Astrocyte (in vitro differentiated cells and primary cell): Measurements from ENCODE around the gene FMN2. TPM values are rescaled to one million over a fixed set of nuclear protein-coding genes. Genes with fewer than 3 reads are reported as not detected.

Experiments
- DNase-seq: peaks from one replicate; pipeline ENCODE4 v3.0.0-alpha.2; 2010; ENCODE audit warnings: low read depth
- FAIRE-seq: peaks from 2 replicates; lab custom pipeline; 2011; peaks lifted over from hg19 to GRCh38; lab: Jason Lieb, UNC
- H2AFZ ChIP-seq: 2 replicates; pipeline ENCODE4 v1.6.0; 2012; ENCODE audit warnings: low read depth, low read length, inconsistent platforms
- H3K27ac ChIP-seq: 2 replicates; pipeline ENCODE4 v1.5.1; 2011; ENCODE audit warnings: low read depth, low read length, inconsistent platforms
- H3K27me3 ChIP-seq: 2 replicates; pipeline ENCODE4 v1.6.0; 2011; ENCODE audit warnings: low read length, inconsistent platforms; ENCODE audit not compliant: insufficient read depth
- H3K36me3 ChIP-seq: 2 replicates; pipeline ENCODE4 v1.5.1; 2011; ENCODE audit warnings: low read length, inconsistent platforms; ENCODE audit not compliant: insufficient read depth
- H3K4me1 ChIP-seq: 2 replicates; pipeline ENCODE4 v1.5.1; 2011; ENCODE audit warnings: low read length, inconsistent platforms; ENCODE audit not compliant: insufficient read depth
- H3K4me2 ChIP-seq: 2 replicates; pipeline ENCODE4 v1.6.0; 2012; ENCODE audit warnings: low read length, inconsistent platforms
- H3K4me3 ChIP-seq: 2 replicates; pipeline ENCODE4 v1.5.1; 2011; ENCODE audit warnings: low read depth, mild to moderate bottlenecking, low read length, inconsistent platforms; ENCODE audit not compliant: insufficient read depth
- H3K79me2 ChIP-seq: 2 replicates; pipeline ENCODE4 v1.6.0; 2012; ENCODE audit warnings: mild to moderate bottlenecking, low read length, inconsistent platforms; ENCODE audit not compliant: insufficient read depth
- H3K9ac ChIP-seq: 2 replicates; pipeline ENCODE4 v1.6.0; 2012; ENCODE audit warnings: mild to moderate bottlenecking, low read length, inconsistent platforms
- H3K9me3 ChIP-seq: 2 replicates; pipeline ENCODE4 v1.5.1; 2012; ENCODE audit warnings: low read depth, mild to moderate bottlenecking, low read length, inconsistent platforms; ENCODE audit not compliant: insufficient read depth
- H4K20me1 ChIP-seq: 2 replicates; pipeline ENCODE4 v1.6.0; 2012; ENCODE audit warnings: low read length, inconsistent platforms; ENCODE audit not compliant: insufficient read depth
- H3K27ac Mint-ChIP-seq: one replicate; pipeline ENCODE4 v1.8.0; 2021; ENCODE audit warnings: mild to moderate bottlenecking, mixed read lengths; ENCODE audit not compliant: unreplicated experiment
- H3K27me3 Mint-ChIP-seq: one replicate; pipeline ENCODE4 v1.8.0; 2021; ENCODE audit warnings: low read depth, mixed read lengths; ENCODE audit not compliant: unreplicated experiment
- H3K36me3 Mint-ChIP-seq: one replicate; pipeline ENCODE4 v1.8.0; 2021; ENCODE audit warnings: low read depth, mixed read lengths; ENCODE audit not compliant: unreplicated experiment
- H3K4me1 Mint-ChIP-seq: one replicate; pipeline ENCODE4 v1.8.0; 2021; ENCODE audit warnings: low read depth, mixed read lengths; ENCODE audit not compliant: unreplicated experiment
- H3K4me3 Mint-ChIP-seq: one replicate; pipeline ENCODE4 v1.8.0; 2021; ENCODE audit warnings: mild to moderate bottlenecking, moderate library complexity, mixed read lengths; ENCODE audit not compliant: unreplicated experiment
- H3K9me3 Mint-ChIP-seq: one replicate; pipeline ENCODE4 v1.8.0; 2021; ENCODE audit warnings: mild to moderate bottlenecking, mixed read lengths; ENCODE audit not compliant: unreplicated experiment
- CTCF ChIP-seq: IDR thresholded peaks from 2 replicates; pipeline ENCODE4 v1.5.1; 2011; ENCODE audit warnings: low read depth, mild to moderate bottlenecking, inconsistent platforms, low read length, moderate library complexity; ENCODE audit not compliant: insufficient read depth
- EZH2 ChIP-seq: IDR thresholded peaks from 2 replicates; pipeline ENCODE4 v1.6.1; 2012; ENCODE audit warnings: mild to moderate bottlenecking, low read length, inconsistent platforms; ENCODE audit not compliant: insufficient read depth
- total RNA-seq: library from RNA; stranded (reverse); gene quantifications from 2 replicates; pipeline ENCODE4 v1.2.1, GENCODE V29; 2021

FMN2 gene
- total RNA-seq, 1 donor from 2014 or later: 2.4 TPM

GRCh38 chr1:240497908-240498307 lies 406.2 kb downstream of the FMN2 start:
- Histone ChIP-seq H3K36me3 (no peaks in the 10 kb centered on the region), H2AFZ (no peak overlapping the region), H3K9ac (no peak overlapping the region), H3K4me3 (no peak overlapping the region), H3K9me3 (no peaks in the 10 kb centered on the region), H4K20me1 (no peaks in the 10 kb centered on the region), H3K4me2 (no peak overlapping the region), H3K79me2 (no peaks in the 10 kb centered on the region), H3K27ac (no peak overlapping the region), H3K27me3 (no peaks in the 10 kb centered on the region), H3K4me1 (peaks cover 19% of the 10 kb centered on the region)
- H3K36me3 Mint-ChIP-seq: no peaks in the 10 kb centered on the region
- H3K27me3 Mint-ChIP-seq: no peaks in the 10 kb centered on the region
- H3K9me3 Mint-ChIP-seq: no peaks in the 10 kb centered on the region
- H3K27ac Mint-ChIP-seq: no peak overlapping the region
- FAIRE-seq (peak; percentile 37), DNase-seq (no peak)
- no peak for TF ChIP-seq CTCF
- no peak for TF ChIP-seq EZH2
- no peak overlapping the region for H3K4me3 Mint-ChIP-seq
- H3K4me1 Mint-ChIP-seq: peaks cover 14% of the 10 kb centered on the region

- Mint-ChIP-seq H3K36me3 (no peaks in the 10 kb centered on the region), H3K27me3 (no peaks in the 10 kb centered on the region), H3K4me1 (peaks cover 14% of the 10 kb centered on the region), H3K27ac (no peak overlapping the region), H3K4me3 (no peak overlapping the region), H3K9me3 (no peaks in the 10 kb centered on the region)
- DNase-seq (no peak), FAIRE-seq (no peak)
- no peak for TF ChIP-seq CTCF
- TF ChIP-seq EZH2: no peak
- Histone ChIP-seq H3K27me3 (no peaks in the 10 kb centered on the region), H3K4me2 (no peak overlapping the region), H3K9ac (no peak overlapping the region), H3K4me3 (no peak overlapping the region), H3K9me3 (no peaks in the 10 kb centered on the region), H4K20me1 (no peaks in the 10 kb centered on the region), H3K27ac (no peak overlapping the region), H3K79me2 (no peaks in the 10 kb centered on the region), H3K36me3 (no peaks in the 10 kb centered on the region), H2AFZ (no peak overlapping the region), H3K4me1 (peaks cover 19% of the 10 kb centered on the region)
These were observed 406.7 kb downstream of the FMN2 start for GRCh38 chr1:240498335-240498734.

- no peaks in the 10 kb centered on the region for H3K27me3 ChIP-seq
- no peaks in the 10 kb centered on the region for H3K9me3 ChIP-seq
- Mint-ChIP-seq H3K36me3 (no peaks in the 10 kb centered on the region), H3K9me3 (no peaks in the 10 kb centered on the region), H3K4me1 (peaks cover 14% of the 10 kb centered on the region), H3K27ac (no peak overlapping the region), H3K4me3 (no peak overlapping the region), H3K27me3 (no peaks in the 10 kb centered on the region)
- DNase-seq (peak; percentile 62), FAIRE-seq (peak; percentile 80)
- H3K4me3 ChIP-seq: no peak overlapping the region
- no peak overlapping the region for H3K9ac ChIP-seq
- H3K27ac ChIP-seq: no peak overlapping the region
- H3K4me1 ChIP-seq: peaks cover 19% of the 10 kb centered on the region
- no peaks in the 10 kb centered on the region for H4K20me1 ChIP-seq
- no peak for TF ChIP-seq EZH2
- no peak for TF ChIP-seq CTCF
- H3K36me3 ChIP-seq: no peaks in the 10 kb centered on the region
- H2AFZ ChIP-seq: peak overlapping the region; percentile 40
- no peaks in the 10 kb centered on the region for H3K79me2 ChIP-seq
- H3K4me2 ChIP-seq: peak overlapping the region; percentile 23
These were observed 407.3 kb downstream of the FMN2 start for GRCh38 chr1:240499012-240499411.
